A673 (cell line): ENCODE results near the gene HEATR1. TPM values are rescaled to one million over a fixed set of nuclear protein-coding genes. Genes with fewer than 3 reads are reported as not detected.

Experiments
- BruUV-seq: library from RNA; stranded (reverse); fragments of 400-500 nt; replicated peaks from 2 replicates; lab custom pipeline; 2021; lab: Mats Ljungman, UMichigan
- CTCF ChIA-PET: fragments of 300-600 bp; sonication (Branson Sonifier 250); formaldehyde crosslinking; loops from one replicate; lab custom pipeline; 2022; ENCODE audit warnings: antibody characterized with exemption; lab: Charles Lee
- POLR2A ChIA-PET: fragments of 300-600 bp; sonication (Branson Sonifier 250); formaldehyde crosslinking; loops from one replicate; lab custom pipeline; 2022; ENCODE audit warnings: antibody characterized with exemption; ENCODE audit not compliant: low non-redundant PET; lab: Charles Lee
- DNase-seq: peaks from one replicate; pipeline ENCODE4 v3.0.0-alpha.2; 2015; ENCODE audit warnings: low spot score
- H3K27ac ChIP-seq: fragments of 200-600 bp; sonication (generic); 2 replicates; pipeline ENCODE4 v1.5.1; 2016; ENCODE audit warnings: mixed run types, low read depth, mild to moderate bottlenecking, mixed read lengths, antibody characterized with exemption, low read length; ENCODE audit not compliant: poor library complexity, severe bottlenecking
- H3K27me3 ChIP-seq: fragments of 200-600 bp; sonication (generic); replicated peaks from 2 replicates; pipeline ENCODE4 v1.6.1; 2017; ENCODE audit warnings: mixed run types, low read depth, mild to moderate bottlenecking, mixed read lengths, antibody characterized with exemption, low read length; ENCODE audit not compliant: insufficient read depth, poor library complexity
- H3K36me3 ChIP-seq: fragments of 200-600 bp; sonication (generic); 2 replicates; pipeline ENCODE4 v1.6.1; 2016; ENCODE audit warnings: mixed run types, mild to moderate bottlenecking, mixed read lengths, antibody characterized with exemption, low read length; ENCODE audit not compliant: insufficient read depth, poor library complexity, severe bottlenecking
- H3K4me1 ChIP-seq: fragments of 200-600 bp; sonication (generic); 2 replicates; pipeline ENCODE4 v1.6.1; 2017; ENCODE audit warnings: mixed run types, mild to moderate bottlenecking, mixed read lengths, antibody characterized with exemption, low read length; ENCODE audit not compliant: insufficient read depth, poor library complexity, severe bottlenecking
- H3K4me3 ChIP-seq: fragments of 200-600 bp; sonication (generic); 2 replicates; pipeline ENCODE4 v1.5.1; 2016; ENCODE audit warnings: low read depth, mixed run types, mild to moderate bottlenecking, mixed read lengths, low read length; ENCODE audit not compliant: poor library complexity, severe bottlenecking
- H3K9me3 ChIP-seq: fragments of 200-600 bp; sonication (generic); 2 replicates; pipeline ENCODE4 v1.6.1; 2016; ENCODE audit warnings: mixed run types, low read depth, mild to moderate bottlenecking, mixed read lengths, antibody characterized with exemption, low read length; ENCODE audit not compliant: poor library complexity, severe bottlenecking
- CTCF ChIP-seq: fragments of 300-800, 200-600 bp; sonication (generic); conservative IDR thresholded peaks from 2 replicates; pipeline ENCODE4 v1.5.1; 2017; ENCODE audit warnings: low read depth, mild to moderate bottlenecking, antibody characterized with exemption, low read length, moderate library complexity, mixed read lengths
- EZH2 ChIP-seq: fragments of 200-600 bp; sonication (generic); IDR thresholded peaks from 2 replicates; pipeline ENCODE4 v1.6.1; 2017; ENCODE audit warnings: borderline replicate concordance, low read depth, mild to moderate bottlenecking, mixed read lengths, antibody characterized with exemption, low read length; ENCODE audit not compliant: poor library complexity, severe bottlenecking
- intact Hi-C: fragments of 100-400 bp; cut with micrococcal nuclease; formaldehyde crosslinking; loops from one replicate; pipeline ENCODE4 v1.10.0; 2022; ENCODE audit not compliant: unreplicated experiment
- total RNA-seq: library from RNA; stranded (reverse); gene quantifications from 2 replicates; pipeline ENCODE4 v1.2.3, GENCODE V29; 2021

Gene HEATR1
- total RNA-seq, 1 experiment from 2014 or later: 59.7 TPM

GRCh38 chr1:236502579-236502971, 101.7 kb downstream of the HEATR1 start:
- H3K9me3 ChIP-seq: no peaks in the 10 kb centered on the region
- no peaks in the 10 kb centered on the region for H3K36me3 ChIP-seq
- POLR2A ChIA-PET: no interaction called here
- H3K4me3 ChIP-seq: peak overlapping the region; percentile 12
- H3K4me1 ChIP-seq: peaks cover 14% of the 10 kb centered on the region
- CTCF ChIA-PET: no interaction called here
- DNase-seq: no peak
- H3K27me3 ChIP-seq: no peaks in the 10 kb centered on the region
- TF ChIP-seq EZH2 (no peak), CTCF (no peak)
- no TSS peak for BruUV-seq
- H3K27ac ChIP-seq: peak overlapping the region; percentile 67
- intact Hi-C loops: no loop called here

GRCh38 chr1:236501093-236501492, 103.2 kb downstream of the HEATR1 start:
- H3K4me3 ChIP-seq: no peak overlapping the region
- no peaks in the 10 kb centered on the region for H3K36me3 ChIP-seq
- intact Hi-C loops: no loop called here
- TF ChIP-seq EZH2 (no peak), CTCF (no peak)
- ChIA-PET CTCF (no interaction called here), POLR2A (interaction anchor here (0.6 kb wide), 1 partner anchor 365 kb away, joined by 14 read pairs; no protein-coding TSS in a partner anchor)
- peaks cover 11% of the 10 kb centered on the region for H3K4me1 ChIP-seq
- DNase-seq: no peak
- H3K9me3 ChIP-seq: no peaks in the 10 kb centered on the region
- no TSS peak for BruUV-seq
- H3K27ac ChIP-seq: no peak overlapping the region
- no peaks in the 10 kb centered on the region for H3K27me3 ChIP-seq

Other genes with a start within 250 kb of the HEATR1 start
- 0.15 and 0.52 TPM in 2 replicates for gene EDARADD, start 210.2 kb downstream of the HEATR1 start, total RNA-seq
- gene LGALS8, start 80.5 kb downstream of the HEATR1 start, total RNA-seq: 34.4 and 35.3 TPM in 2 replicates
- 34.2 and 39.4 TPM in 2 replicates for gene ACTN2, start 82.0 kb upstream of the HEATR1 start, total RNA-seq
- 36.0 and 40.8 TPM in 2 replicates for gene MTR, start 190.8 kb upstream of the HEATR1 start, total RNA-seq